NCI-H524 (cell line): ENCODE results near the gene VCP.

Source experiments
- DNase-seq, 2 experiments: peaks; one replicate each; lab custom pipeline; 2025; lab: John Stamatoyannopoulos, UW

Gene VCP

DNA sequence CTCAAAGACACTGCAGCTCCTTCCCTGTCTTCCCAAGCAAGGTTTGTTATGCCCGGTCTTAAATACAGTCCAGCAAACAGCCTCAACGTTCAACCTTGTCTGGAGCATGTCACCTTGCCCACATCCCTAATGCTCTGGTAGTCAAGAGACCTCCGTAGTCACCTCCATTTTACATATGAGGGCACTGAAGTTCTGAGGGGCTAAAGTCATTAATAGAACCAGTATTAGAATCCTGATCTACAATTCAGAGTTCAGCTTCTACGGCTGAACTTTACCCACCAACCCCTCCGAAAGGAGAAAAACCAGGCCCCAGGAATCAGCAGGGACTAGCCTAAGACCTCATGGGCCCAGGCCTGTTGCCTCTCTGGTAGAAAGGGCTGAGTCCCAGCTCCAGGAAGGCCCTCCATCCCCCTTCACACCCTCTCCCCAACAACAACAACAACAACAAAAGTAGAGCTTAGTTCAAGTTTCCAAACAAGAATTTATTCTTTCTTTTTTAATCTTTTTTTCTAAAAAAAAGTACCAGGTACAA, 31.3 kb upstream of the VCP start:
- no peak for DNase-seq

GRCh38 chr9:35102769-35103659, 30.6 kb upstream of the VCP start, which contains the start of gene STOML2:
Gene STOML2 (minus strand): TSS chr9:35103131. CDS start chr9:35103094, 37 bp downstream.
- DNase-seq = peak; percentile 92 to 94

DNA sequence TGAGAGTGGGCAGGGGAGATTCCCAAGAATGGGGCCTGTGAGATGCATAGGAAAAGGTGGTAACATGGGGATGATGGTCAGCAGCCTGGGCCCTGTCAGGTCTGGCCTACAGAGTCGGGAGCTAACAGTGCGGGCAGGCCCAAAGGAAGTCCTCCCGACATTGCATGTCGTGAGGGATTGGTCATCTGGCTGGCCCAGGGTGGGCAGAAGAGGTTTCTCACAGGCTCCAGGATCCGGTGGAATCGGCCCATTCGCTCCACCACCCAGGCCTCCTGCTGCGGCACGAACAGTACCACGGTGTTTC, 30.0 kb upstream of the VCP start:
- no peak for DNase-seq

DNA sequence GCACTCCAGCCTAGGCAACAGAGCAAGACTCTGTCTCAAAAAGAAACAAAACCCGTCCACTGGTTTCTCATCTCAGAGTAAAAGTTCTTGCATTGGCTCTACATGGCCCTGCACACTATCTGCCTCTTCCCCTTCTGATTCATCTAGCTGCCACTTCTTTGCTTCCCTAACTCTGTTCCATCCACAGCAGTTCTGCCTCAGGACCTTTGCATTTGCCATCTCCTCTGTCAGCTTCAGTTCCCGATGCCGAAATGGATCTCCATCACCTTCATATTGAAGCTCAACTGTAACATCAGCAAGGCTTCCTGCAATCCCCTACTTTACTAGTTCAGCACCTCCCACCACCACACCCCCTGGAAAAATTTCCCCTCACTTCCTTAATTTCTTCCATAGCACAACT, 25.1 kb upstream of the VCP start:
- DNase-seq = no peak

DNA sequence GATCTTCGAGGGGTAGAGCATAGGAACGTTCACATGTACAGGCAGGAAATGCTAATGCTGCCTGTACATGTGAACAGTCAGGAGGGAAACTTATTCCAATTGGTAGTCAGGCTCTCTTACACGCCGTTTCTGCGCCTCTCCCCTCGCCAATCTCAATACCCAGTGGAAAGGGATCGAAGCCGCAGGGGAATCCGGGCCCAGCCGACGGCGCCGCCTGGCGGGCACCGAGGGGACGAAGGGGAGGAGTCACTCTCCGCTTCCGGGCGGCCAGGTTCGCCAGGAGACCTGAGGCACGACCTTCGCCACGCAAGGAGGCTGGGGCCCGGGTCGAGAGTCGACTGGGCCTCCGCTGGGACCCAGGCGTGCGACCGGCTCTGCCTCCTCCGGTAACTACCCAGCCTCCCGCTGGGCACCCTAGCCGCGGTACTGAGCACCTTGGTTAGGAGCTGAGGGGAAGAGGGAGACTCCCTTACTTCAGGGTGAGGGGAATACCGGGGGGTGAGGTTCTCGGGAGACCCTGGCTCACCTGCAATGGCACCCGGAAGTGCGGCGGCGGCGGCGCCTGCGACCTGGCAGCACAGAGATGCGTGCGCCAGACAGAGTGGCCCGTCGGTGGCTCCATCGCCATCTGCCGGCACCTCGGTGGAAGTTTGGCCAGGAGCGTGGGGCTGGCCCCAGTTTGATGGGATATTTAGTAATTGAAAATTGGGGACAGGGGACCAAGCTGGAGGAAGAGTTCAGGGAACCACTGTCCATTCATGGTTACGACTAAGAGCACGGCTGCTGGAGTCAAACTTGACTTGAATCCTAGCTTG, 23.8 kb upstream of the VCP start, which contains the start of gene PIGO:
TSS of gene PIGO (minus strand) at position 557 of the 815 bp plus-strand sequence. CDS start 1,026 bp downstream, outside the sequence.
- peak; percentile 60 to 85 for DNase-seq

GRCh38 chr9:35091536-35091935, 19.1 kb upstream of the VCP start:
- DNase-seq = no peak

GRCh38 chr9:35089434-35089833, 17.0 kb upstream of the VCP start:
- DNase-seq = no peak

DNA sequence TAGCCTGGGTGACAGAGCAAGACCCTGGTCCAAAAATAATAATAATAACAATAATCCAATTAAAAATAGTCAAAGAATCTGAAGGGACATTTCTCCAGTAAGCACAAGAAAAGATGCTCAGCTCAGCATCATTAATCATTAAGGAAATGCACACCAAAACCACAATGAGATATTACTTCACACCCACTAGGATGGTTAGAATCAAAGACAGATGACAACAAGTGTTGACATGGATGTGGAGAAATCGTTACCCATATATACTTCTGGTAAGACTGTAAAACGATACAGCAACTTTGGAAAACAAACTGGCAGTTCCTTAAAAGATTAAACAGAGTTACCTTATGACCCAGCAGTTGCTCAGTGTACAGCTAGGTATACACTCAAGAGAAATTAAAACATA, 12.7 kb upstream of the VCP start:
- no peak for DNase-seq

DNA sequence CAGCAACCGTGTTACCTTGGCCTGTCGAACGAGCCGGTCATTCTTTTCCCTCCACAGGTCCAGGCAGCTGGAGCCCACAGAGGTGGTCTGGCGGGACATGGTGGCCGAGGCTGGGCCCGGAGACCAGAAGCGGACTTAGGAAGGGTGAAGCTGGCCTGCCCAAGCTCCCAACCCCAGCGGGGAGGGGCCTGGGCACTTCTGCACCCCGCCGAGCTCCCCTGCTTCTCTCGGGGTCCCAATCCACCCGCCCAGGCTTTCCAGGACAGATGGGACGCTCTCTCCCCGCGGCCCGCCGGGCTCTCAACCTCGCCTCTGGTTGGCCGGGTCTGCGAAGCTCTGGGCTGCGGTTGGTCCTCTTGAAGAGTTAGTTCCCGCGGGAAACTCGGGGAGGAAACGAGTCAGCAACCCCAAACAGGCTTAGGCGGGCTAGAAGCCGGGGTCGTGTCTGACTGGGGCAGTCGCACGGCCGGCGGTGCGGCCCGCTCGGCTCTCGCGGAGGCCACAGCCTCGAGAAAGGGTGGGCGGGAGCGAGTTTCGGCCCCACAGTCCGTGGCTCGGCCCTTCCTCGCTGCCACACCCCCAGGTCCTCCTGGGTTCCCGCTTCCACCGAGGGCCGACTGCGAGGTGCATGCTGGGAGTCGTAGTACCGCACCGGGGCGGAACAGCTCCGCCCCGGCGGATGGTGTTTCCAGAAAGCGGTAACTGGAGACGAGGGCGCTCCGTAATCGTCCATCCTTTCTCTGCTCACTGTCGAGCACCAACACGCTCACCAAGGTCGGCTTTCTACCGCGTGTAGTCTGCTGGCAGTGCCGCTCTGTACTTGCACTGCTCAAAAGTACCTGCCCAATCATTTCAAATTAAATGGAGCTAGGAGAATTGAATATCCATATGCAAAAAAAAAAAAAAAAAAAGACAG, 7.3 kb upstream of the VCP start, which contains the start of gene FANCG:
TSS of gene FANCG (minus strand) at position 517 of the 916 bp plus-strand sequence. CDS start at position 99, 418 bp downstream.
- peak; percentile 84 to 93 for DNase-seq

DNA sequence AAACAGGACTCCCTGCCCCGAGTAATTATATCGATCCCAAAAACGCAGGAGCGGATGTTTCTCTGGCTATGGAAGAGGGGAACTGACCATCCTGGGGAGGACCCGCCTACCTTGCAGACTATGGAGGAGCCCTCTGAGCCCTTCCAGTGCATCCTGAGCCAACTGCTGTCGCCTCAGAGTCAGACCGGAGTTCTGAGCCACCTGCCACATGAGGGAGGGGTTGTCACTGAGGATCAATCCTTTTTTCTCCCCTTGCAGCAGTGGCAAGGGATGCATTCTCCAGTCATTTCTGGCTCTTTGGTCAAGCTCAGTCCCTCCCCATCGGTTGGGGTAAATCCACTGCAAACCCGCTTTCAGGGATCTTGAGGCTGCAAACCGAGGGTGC, 6.6 kb upstream of the VCP start:
- peak; percentile 50 to 59 for DNase-seq

- DNase-seq = no peak
Measured at GRCh38 chr9:35078066-35078465, 5.6 kb upstream of the VCP start.

DNA sequence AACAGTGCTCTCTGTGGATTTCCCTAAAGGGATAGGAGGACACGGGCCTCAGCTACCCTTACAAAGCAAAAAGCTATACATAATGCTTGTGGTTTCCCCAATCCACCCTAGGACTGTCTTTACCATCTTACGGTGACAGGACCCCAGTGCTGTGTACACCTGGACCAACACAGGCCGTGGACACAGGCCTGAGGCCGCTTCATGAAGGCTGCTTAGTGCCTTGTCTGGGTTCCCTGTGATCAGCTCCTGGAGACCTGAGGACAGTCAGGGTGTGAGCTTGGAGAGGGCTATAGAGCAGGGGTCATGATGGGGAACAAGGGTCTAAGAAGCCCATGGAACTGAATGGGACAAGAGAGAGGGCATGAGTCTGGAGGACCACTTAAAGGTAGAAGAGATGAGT, 4.4 kb upstream of the VCP start:
- DNase-seq = no peak

DNA sequence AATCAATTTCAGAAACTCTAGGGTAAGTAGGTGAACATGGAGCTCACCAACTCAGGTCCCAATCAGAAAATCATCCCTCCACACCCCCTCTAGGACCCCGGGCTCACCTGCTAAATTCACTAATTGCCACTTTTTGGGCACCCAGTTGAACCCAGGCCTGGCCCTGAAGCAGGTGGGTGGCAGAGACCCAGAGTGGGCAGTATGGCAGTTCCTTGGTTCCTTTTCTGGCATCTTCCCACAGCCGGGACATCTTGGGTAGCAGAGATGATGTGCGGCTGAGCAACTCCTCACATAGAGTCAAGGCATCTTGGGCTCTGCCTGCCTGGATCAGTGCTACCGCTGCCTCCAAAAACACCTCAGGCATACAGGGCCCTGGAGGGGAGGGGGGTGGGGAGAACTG, 2.9 kb upstream of the VCP start:
- DNase-seq = no peak

DNA sequence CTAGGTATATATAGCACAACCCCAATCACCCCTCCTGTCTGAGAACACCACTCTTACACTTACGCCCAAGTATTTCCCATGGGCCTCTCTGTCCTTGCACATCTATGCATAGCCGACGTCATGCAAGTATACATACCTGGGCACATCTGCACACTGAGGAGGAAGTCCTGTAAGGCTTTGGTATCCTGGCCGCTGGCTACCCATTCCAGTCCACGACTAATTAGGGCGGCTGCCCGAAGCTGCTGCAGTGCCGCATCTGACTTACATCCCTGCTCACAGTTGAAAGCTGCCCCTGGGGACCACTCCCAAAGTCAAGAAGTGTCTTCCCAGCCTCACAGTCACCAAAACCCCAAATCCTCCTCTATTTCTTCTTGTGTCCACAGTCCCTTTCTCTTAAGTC, 2.4 kb upstream of the VCP start:
- DNase-seq = no peak

DNA sequence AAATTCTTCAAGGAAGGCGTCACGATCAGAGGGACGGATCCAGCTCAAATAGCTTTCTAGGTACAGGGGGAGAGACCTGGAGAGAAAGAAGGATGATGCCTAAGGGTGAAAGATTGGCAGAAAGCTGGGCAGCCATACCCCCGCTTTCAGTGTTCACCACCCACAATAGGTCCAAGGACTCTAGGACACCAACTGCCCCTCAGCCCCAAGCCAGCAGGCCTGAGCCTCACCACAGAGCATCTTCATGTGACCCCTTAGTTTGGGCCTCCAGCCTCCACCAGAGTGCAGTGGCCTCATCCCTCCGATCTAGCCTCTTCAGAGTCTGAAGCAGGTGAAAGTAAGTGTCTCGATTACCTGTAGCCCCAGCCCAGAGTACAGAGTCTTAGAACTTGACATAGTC, 1.7 kb upstream of the VCP start:
- DNase-seq = no peak

DNA sequence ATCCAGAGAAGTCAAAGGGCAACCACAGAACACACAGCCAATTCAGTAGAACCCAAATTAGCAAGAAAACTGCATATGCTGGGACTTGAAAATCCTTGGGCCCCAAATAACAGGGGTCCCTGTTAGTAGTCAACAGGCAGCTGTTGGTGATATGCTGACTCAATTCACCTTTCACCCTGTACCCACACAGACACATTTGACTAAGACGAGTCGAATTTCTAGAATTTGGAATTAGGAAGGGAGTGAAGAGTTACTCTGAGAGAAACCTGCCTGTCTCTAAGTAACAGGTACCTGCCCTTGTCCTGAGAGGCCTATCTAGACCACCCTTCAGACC, 821 bp upstream of the VCP start:
- DNase-seq = no peak

DNA sequence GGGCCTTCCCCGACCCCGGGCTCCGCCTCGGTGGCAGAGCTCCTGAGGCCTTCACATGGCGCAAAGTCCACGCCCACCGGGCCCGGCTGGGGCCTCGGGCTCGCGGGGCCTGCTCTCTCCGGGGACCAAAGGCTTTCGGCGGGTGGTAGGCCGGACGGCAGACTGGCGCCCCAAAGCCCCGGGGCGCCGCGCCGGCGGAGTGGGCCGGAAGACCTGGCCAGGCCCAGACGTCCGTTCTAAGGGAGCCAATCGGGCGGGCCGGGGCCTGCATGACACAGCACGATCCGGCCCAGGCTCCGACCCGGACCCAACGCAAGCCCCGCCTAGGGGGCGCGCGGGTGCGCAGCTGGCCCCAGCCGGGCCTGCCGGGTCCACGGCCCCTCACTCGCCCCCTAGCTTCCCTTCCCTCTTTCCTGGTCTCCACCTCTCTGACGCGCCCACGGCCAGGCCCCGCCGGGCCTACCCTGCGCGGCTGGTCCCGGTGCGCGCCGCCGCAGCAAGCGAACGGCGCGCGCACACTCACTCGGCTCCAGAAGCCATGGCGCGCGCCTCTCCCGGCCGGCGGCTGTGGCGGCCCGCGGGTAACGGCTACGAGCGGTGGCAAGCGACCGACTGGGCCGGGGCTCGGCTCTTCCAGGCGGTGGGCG, 488 bp downstream of the VCP start:
- DNase-seq = peak; percentile 54 to 71

- DNase-seq = no peak
Measured at GRCh38 chr9:35070823-35071813, 1.3 kb downstream of the VCP start.

DNA sequence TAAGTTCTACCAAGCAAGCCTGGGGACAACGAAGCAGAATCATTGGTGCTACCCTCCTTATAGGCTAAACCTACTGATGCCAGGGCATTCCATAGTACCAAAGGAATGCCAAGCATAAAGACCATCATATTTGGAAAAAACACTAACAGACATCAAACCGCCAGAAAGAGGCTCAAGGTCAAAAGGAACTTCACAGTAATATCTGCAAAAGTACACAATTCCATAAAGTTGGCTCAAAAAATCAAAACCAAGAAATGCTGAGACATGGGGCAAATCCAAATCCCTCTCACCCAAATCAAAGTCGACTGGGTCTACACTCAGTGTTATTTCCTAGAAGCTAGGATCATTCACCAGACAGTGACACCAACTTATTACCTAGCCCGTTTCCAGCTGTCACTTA, 3.4 kb downstream of the VCP start:
- no peak for DNase-seq

DNA sequence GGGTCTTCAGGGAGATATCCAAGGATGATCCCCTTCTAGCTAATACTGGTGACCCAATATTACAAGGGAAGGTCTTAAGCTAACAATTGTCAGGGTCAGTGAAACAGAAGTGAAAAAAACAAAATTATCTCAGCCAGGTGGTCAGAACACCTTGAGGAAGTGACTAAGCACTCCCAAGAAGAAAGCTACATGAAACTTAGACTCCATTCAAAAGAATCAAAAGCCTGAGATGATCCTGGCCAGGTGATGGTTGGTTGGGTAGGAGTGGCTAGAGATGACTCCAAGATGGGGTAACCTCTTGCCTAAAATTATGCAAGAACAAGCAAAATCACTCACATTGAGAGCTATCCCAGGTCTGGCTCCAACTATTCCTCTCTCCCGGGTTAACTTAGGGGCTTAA, 5.4 kb downstream of the VCP start:
- no peak for DNase-seq
